HEK293 (cell line): ENCODE results near the gene NCSTN.

ENCODE experiments used
- BCL11A ChIP-seq: fragments of 450-650 bp; formaldehyde crosslinking; IDR thresholded peaks from 2 replicates; pipeline ENCODE4 v1.5.1; 2016; ENCODE audit warnings: low read depth, missing biosample characterization, missing genetic modification characterization
- BCL6B ChIP-seq: fragments of 450-650 bp; formaldehyde crosslinking; IDR thresholded peaks from 2 replicates; pipeline ENCODE4 v1.5.1; 2017; ENCODE audit warnings: missing biosample characterization, missing genetic modification characterization
- PATZ1 ChIP-seq: fragments of 450-650 bp; formaldehyde crosslinking; IDR thresholded peaks from 2 replicates; pipeline ENCODE4 v1.5.1; 2016; ENCODE audit warnings: missing biosample characterization, missing genetic modification characterization
- REPIN1 ChIP-seq: fragments of 450-650 bp; formaldehyde crosslinking; IDR thresholded peaks from 2 replicates; pipeline ENCODE4 v1.5.1; 2017; ENCODE audit warnings: missing biosample characterization, missing genetic modification characterization, low read depth
- SCRT2 ChIP-seq: fragments of 450-650 bp; formaldehyde crosslinking; IDR thresholded peaks from 2 replicates; pipeline ENCODE4 v1.5.1; 2016; ENCODE audit warnings: missing biosample characterization, missing genetic modification characterization
- ZBTB1 ChIP-seq: fragments of 450-650 bp; formaldehyde crosslinking; IDR thresholded peaks from 2 replicates; pipeline ENCODE4 v1.5.1; 2016; ENCODE audit warnings: missing biosample characterization, missing genetic modification characterization
- ZBTB17 ChIP-seq: fragments of 450-650 bp; formaldehyde crosslinking; IDR thresholded peaks from 2 replicates; pipeline ENCODE4 v1.5.1; 2016; ENCODE audit warnings: missing biosample characterization, missing genetic modification characterization
- ZBTB20 ChIP-seq: fragments of 450-650 bp; formaldehyde crosslinking; IDR thresholded peaks from 2 replicates; pipeline ENCODE4 v1.5.1; 2016; ENCODE audit warnings: missing biosample characterization, missing genetic modification characterization
- ZBTB21 ChIP-seq: fragments of 450-650 bp; formaldehyde crosslinking; IDR thresholded peaks from 2 replicates; pipeline ENCODE4 v1.5.1; 2017; ENCODE audit warnings: missing biosample characterization, missing genetic modification characterization
- ZBTB44 ChIP-seq: fragments of 450-650 bp; IDR thresholded peaks from 2 replicates; pipeline ENCODE4 v1.5.1; 2018; ENCODE audit warnings: missing biosample characterization, mild to moderate bottlenecking, missing genetic modification characterization
- ZBTB48 ChIP-seq: fragments of 450-650 bp; formaldehyde crosslinking; IDR thresholded peaks from 2 replicates; pipeline ENCODE4 v1.5.1; 2016; ENCODE audit warnings: missing biosample characterization, missing genetic modification characterization
- ZEB2 ChIP-seq: fragments of 450-650 bp; formaldehyde crosslinking; IDR thresholded peaks from 2 replicates; pipeline ENCODE4 v1.5.1; 2016; ENCODE audit warnings: missing biosample characterization, missing genetic modification characterization
- ZFP41 ChIP-seq: fragments of 450-650 bp; formaldehyde crosslinking; IDR thresholded peaks from 2 replicates; pipeline ENCODE4 v1.5.1; 2016; ENCODE audit warnings: missing biosample characterization, missing genetic modification characterization, borderline replicate concordance
- ZNF292 ChIP-seq: fragments of 450-650 bp; formaldehyde crosslinking; IDR thresholded peaks from 2 replicates; pipeline ENCODE4 v1.5.1; 2016; ENCODE audit warnings: low read depth, missing biosample characterization, missing genetic modification characterization, borderline replicate concordance
- ZNF324 ChIP-seq: fragments of 450-650 bp; formaldehyde crosslinking; IDR thresholded peaks from 2 replicates; pipeline ENCODE4 v1.5.1; 2016; ENCODE audit warnings: missing biosample characterization, missing genetic modification characterization
- ZNF335 ChIP-seq: fragments of 450-650 bp; formaldehyde crosslinking; conservative IDR thresholded peaks from 2 replicates; pipeline ENCODE4 v1.5.1; 2016; ENCODE audit warnings: missing biosample characterization, missing genetic modification characterization
- ZNF366 ChIP-seq: fragments of 450-650 bp; formaldehyde crosslinking; conservative IDR thresholded peaks from 2 replicates; pipeline ENCODE4 v1.5.1; 2016; ENCODE audit warnings: missing biosample characterization, missing genetic modification characterization
- TF ChIP-seq, protein P1 (sequence below): fragments of 450-650 bp; formaldehyde crosslinking; conservative IDR thresholded peaks from 2 replicates; pipeline ENCODE4 v1.5.1; 2016; ENCODE audit warnings: low read depth, missing biosample characterization, missing genetic modification characterization
- TF ChIP-seq, protein P2 (sequence below): fragments of 450-650 bp; formaldehyde crosslinking; IDR thresholded peaks from 2 replicates; pipeline ENCODE4; 2016; ENCODE audit warnings: missing biosample characterization, missing genetic modification characterization
- TF ChIP-seq, protein P3 (sequence below): fragments of 450-650 bp; formaldehyde crosslinking; IDR thresholded peaks from 2 replicates; pipeline ENCODE4 v1.5.1; 2017; ENCODE audit warnings: missing biosample characterization, missing genetic modification characterization
- TF ChIP-seq, protein P4 (sequence below): fragments of 450-650 bp; formaldehyde crosslinking; IDR thresholded peaks from 2 replicates; pipeline ENCODE4 v1.5.1; 2016; ENCODE audit warnings: missing biosample characterization, missing genetic modification characterization
- TF ChIP-seq, protein P5 (sequence below): fragments of 450-650 bp; formaldehyde crosslinking; IDR thresholded peaks from 2 replicates; pipeline ENCODE4 v1.5.1; 2016; ENCODE audit warnings: missing biosample characterization, missing genetic modification characterization, low read depth

NCSTN gene

DNA sequence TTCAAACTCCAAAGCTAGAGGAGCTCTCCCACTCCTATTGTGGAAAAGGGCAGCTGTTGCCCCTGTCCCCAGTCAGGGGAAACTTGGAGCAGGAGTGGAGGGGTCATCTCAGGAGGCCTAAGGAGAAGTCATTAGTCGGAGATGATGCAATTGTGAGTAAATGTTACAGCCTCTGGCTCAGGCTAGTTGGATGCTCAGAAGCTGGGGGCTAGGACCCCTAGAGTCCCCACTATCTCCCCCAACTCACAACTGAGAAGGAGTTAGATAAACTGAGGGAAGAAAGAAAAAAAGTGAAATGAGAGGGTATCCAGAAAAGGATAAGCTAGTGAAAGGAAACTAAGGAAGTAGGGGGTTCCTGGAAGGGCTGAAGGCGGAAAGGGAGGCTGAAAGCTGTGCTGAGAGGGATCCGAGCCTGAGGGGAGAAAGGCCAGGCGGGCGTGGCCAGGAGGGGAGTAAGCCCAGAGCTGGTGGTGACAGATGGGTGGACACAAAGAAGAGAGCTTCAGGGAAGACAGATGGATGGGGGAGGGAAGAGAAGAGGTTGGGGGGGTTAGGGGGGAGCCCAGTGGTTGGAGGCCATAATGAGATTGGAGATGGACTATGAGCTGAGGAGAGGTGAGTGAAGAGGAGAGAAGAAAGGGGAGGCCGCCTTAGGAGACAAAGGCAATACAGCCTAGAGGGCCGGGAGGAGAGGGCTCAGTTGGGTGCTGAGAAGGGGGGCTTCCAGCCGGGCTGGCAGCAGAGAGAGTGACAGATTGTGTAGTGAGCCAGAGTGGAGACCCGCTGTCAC is 19.2 kb downstream of the NCSTN start (continued):
- TF ChIP-seq, protein P1, sequence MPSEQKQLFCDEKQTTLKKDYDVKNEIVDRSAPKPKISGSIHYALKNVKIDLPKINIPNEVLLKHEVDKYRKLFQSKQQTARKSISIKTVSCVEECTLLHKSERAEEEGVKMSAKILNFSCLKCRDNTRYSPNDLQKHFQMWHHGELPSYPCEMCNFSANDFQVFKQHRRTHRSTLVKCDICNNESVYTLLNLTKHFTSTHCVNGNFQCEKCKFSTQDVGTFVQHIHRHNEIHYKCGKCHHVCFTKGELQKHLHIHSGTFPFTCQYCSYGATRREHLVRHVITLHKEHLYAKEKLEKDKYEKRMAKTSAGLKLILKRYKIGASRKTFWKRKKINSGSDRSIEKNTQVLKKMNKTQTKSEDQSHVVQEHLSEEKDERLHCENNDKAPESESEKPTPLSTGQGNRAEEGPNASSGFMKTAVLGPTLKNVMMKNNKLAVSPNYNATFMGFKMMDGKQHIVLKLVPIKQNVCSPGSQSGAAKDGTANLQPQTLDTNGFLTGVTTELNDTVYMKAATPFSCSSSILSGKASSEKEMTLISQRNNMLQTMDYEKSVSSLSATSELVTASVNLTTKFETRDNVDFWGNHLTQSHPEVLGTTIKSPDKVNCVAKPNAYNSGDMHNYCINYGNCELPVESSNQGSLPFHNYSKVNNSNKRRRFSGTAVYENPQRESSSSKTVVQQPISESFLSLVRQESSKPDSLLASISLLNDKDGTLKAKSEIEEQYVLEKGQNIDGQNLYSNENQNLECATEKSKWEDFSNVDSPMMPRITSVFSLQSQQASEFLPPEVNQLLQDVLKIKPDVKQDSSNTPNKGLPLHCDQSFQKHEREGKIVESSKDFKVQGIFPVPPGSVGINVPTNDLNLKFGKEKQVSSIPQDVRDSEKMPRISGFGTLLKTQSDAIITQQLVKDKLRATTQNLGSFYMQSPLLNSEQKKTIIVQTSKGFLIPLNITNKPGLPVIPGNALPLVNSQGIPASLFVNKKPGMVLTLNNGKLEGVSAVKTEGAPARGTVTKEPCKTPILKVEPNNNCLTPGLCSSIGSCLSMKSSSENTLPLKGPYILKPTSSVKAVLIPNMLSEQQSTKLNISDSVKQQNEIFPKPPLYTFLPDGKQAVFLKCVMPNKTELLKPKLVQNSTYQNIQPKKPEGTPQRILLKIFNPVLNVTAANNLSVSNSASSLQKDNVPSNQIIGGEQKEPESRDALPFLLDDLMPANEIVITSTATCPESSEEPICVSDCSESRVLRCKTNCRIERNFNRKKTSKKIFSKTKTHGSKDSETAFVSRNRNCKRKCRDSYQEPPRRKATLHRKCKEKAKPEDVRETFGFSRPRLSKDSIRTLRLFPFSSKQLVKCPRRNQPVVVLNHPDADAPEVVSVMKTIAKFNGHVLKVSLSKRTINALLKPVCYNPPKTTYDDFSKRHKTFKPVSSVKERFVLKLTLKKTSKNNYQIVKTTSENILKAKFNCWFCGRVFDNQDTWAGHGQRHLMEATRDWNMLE (tag by site-specific recombination) = no peak
- TF ChIP-seq ZNF366 (tag by site-specific recombination) = peak; percentile 49
- peak; percentile 52; the same call in 1 of the 2 replicates for TF ChIP-seq ZNF324
- TF ChIP-seq, protein P2, sequence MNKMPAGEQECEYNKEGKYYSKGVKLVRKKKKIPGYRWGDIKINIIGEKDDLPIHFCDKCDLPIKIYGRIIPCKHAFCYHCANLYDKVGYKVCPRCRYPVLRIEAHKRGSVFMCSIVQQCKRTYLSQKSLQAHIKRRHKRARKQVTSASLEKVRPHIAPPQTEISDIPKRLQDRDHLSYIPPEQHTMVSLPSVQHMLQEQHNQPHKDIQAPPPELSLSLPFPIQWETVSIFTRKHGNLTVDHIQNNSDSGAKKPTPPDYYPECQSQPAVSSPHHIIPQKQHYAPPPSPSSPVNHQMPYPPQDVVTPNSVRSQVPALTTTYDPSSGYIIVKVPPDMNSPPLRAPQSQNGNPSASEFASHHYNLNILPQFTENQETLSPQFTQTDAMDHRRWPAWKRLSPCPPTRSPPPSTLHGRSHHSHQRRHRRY (tag by site-specific recombination) = no peak
- TF ChIP-seq ZEB2 (tag by site-specific recombination) = 0 out of 2 replicates have a peak, but pooled peaks have one; percentile 35
- no peak for TF ChIP-seq ZBTB21 (tag by site-specific recombination)
- peak; percentile 90 for TF ChIP-seq ZBTB17 (tag by site-specific recombination)
- no peak for TF ChIP-seq SCRT2
- TF ChIP-seq, protein P3, sequence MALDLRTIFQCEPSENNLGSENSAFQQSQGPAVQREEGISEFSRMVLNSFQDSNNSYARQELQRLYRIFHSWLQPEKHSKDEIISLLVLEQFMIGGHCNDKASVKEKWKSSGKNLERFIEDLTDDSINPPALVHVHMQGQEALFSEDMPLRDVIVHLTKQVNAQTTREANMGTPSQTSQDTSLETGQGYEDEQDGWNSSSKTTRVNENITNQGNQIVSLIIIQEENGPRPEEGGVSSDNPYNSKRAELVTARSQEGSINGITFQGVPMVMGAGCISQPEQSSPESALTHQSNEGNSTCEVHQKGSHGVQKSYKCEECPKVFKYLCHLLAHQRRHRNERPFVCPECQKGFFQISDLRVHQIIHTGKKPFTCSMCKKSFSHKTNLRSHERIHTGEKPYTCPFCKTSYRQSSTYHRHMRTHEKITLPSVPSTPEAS (tag by site-specific recombination) = no peak
- TF ChIP-seq, protein P4, sequence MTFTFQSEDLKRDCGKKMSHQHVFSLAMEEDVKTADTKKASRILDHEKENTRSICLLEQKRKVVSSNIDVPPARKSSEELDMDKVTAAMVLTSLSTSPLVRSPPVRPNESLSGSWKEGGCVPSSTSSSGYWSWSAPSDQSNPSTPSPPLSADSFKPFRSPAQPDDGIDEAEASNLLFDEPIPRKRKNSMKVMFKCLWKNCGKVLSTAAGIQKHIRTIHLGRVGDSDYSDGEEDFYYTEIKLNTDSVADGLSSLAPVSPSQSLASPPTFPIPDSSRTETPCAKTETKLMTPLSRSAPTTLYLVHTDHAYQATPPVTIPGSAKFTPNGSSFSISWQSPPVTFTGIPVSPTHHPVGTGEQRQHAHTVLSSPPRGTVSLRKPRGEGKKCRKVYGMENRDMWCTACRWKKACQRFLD (tag by site-specific recombination) = no peak
- peak; percentile 81 for TF ChIP-seq PATZ1 (tag by site-specific recombination)
- TF ChIP-seq REPIN1 (tag by site-specific recombination) = no peak
- no peak for TF ChIP-seq ZFP41 (tag by site-specific recombination)
- TF ChIP-seq ZBTB1 (tag by site-specific recombination) = no peak
- TF ChIP-seq BCL6B (tag by site-specific recombination) = peak; percentile 41; the same call in 1 of the 2 replicates
- TF ChIP-seq ZNF292 (tag by site-specific recombination) = no peak
- peak; percentile 60; the same call in 1 of the 2 replicates for TF ChIP-seq ZNF335 (tag by site-specific recombination)
- TF ChIP-seq BCL11A (tag by site-specific recombination) = no peak
- TF ChIP-seq, protein P5, sequence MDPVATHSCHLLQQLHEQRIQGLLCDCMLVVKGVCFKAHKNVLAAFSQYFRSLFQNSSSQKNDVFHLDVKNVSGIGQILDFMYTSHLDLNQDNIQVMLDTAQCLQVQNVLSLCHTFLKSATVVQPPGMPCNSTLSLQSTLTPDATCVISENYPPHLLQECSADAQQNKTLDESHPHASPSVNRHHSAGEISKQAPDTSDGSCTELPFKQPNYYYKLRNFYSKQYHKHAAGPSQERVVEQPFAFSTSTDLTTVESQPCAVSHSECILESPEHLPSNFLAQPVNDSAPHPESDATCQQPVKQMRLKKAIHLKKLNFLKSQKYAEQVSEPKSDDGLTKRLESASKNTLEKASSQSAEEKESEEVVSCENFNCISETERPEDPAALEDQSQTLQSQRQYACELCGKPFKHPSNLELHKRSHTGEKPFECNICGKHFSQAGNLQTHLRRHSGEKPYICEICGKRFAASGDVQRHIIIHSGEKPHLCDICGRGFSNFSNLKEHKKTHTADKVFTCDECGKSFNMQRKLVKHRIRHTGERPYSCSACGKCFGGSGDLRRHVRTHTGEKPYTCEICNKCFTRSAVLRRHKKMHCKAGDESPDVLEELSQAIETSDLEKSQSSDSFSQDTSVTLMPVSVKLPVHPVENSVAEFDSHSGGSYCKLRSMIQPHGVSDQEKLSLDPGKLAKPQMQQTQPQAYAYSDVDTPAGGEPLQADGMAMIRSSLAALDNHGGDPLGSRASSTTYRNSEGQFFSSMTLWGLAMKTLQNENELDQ (tag by site-specific recombination) = no peak
- TF ChIP-seq ZBTB44 (tag by site-specific recombination) = no peak
- TF ChIP-seq ZBTB48 (tag by site-specific recombination) = peak; percentile 81
- TF ChIP-seq ZBTB20 (tag by site-specific recombination) = no peak; the same call in 1 of the 2 replicates
